HL-60 (cell line): ENCODE results near the gene ROBO1.
"Not testable (repeated sequence)": the region's sequence is repeated elsewhere in the genome, so short reads cannot be mapped to it uniquely, and the experiment has no call there.

Experiments used
- DNase-seq, 2 experiments: peaks; one replicate each; pipeline ENCODE4 v3.0.0-alpha.2; 2010 to 2020; ENCODE audit warnings: low read depth in 1 of 2, low spot score in 1 of 2
- H3K27ac ChIP-seq: fragments of 250-450 bp; sonication (Bioruptor Pico); replicated peaks from 2 replicates; pipeline ENCODE4 v1.5.1; 2020; ENCODE audit warnings: mild to moderate bottlenecking, moderate library complexity
- H3K27me3 ChIP-seq: fragments of 250-450 bp; sonication (Bioruptor Pico); 2 replicates; pipeline ENCODE4 v1.5.1; 2021; ENCODE audit warnings: mild to moderate bottlenecking, moderate library complexity; ENCODE audit not compliant: insufficient read depth, poor library complexity, severe bottlenecking
- H3K4me3 ChIP-seq: replicated peaks from 2 replicates; pipeline ENCODE4 v1.5.1; 2011; ENCODE audit warnings: mild to moderate bottlenecking, control low read depth, low read length; ENCODE audit not compliant: insufficient read depth
- CTCF ChIP-seq: IDR thresholded peaks from one replicate; pipeline ENCODE4 v1.5.1; 2011; ENCODE audit warnings: low read length, control low read depth, inconsistent platforms; ENCODE audit not compliant: insufficient read depth
- GABPA ChIP-seq: IDR thresholded peaks from 2 replicates; pipeline ENCODE4 v1.6.1; 2012; ENCODE audit warnings: low read depth
- POLR2AphosphoS5 ChIP-seq: IDR thresholded peaks from 2 replicates; pipeline ENCODE4 v1.6.1; 2012; ENCODE audit warnings: low read depth
- REST ChIP-seq: IDR thresholded peaks from 2 replicates; pipeline ENCODE4 v1.6.1; 2012; ENCODE audit warnings: low read depth; ENCODE audit not compliant: insufficient replicate concordance
- SPI1 ChIP-seq: IDR thresholded peaks from 2 replicates; pipeline ENCODE4 v1.6.1; 2012; ENCODE audit warnings: low read depth, mild to moderate bottlenecking, borderline replicate concordance

ROBO1 gene

GRCh38 chr3:79506751-79507150, 261.0 kb downstream of the ROBO1 start:
- TF ChIP-seq GABPA (no peak), CTCF (no peak), REST (no peak), SPI1 (no peak), POLR2AphosphoS5 (no peak)
- no peak for DNase-seq
- Histone ChIP-seq H3K4me3 (no peak overlapping the region), H3K27ac (no peak overlapping the region), H3K27me3 (no peaks in the 10 kb centered on the region)

GRCh38 chr3:79502216-79502681, 265.5 kb downstream of the ROBO1 start:
- not testable (repeated sequence) for H3K27me3 ChIP-seq, DNase-seq, H3K4me3 ChIP-seq, H3K27ac ChIP-seq

- DNase-seq, result no peak
- TF ChIP-seq CTCF (peak; percentile 23), REST (no peak)
- no peak overlapping the region for H3K4me3 ChIP-seq
Observed at GRCh38 chr3:79497447-79498111, 270.2 kb downstream of the ROBO1 start.

GRCh38 chr3:79491029-79491641, 276.7 kb downstream of the ROBO1 start:
- TF ChIP-seq REST, result no peak
- TF ChIP-seq GABPA, result no peak
- TF ChIP-seq POLR2AphosphoS5, result no peak
- TF ChIP-seq SPI1, result no peak
- no peak for TF ChIP-seq CTCF
- DNase-seq, result no peak
- Histone ChIP-seq H3K27me3 (peaks cover 2% of the 10 kb centered on the region), H3K4me3 (no peak overlapping the region), H3K27ac (no peak overlapping the region)

More at GRCh38 chr3:79497447-79498111, 270.2 kb downstream of the ROBO1 start:
- Histone ChIP-seq H3K27ac (no peak overlapping the region), H3K27me3 (no peaks in the 10 kb centered on the region)
